HG03439 (cell line): ENCODE measurements around the gene GUK1.

Experiments
- ATAC-seq: cut with Tn5 transposase; IDR thresholded peaks from one replicate; pipeline ENCODE4 v1.9.1; 2021; ENCODE audit warnings: mild to moderate bottlenecking, moderate library complexity; ENCODE audit not compliant: unreplicated experiment

GUK1 gene

GRCh38 chr1:228123505-228123904, 16.6 kb upstream of the GUK1 start:
- no peak for ATAC-seq

DNA sequence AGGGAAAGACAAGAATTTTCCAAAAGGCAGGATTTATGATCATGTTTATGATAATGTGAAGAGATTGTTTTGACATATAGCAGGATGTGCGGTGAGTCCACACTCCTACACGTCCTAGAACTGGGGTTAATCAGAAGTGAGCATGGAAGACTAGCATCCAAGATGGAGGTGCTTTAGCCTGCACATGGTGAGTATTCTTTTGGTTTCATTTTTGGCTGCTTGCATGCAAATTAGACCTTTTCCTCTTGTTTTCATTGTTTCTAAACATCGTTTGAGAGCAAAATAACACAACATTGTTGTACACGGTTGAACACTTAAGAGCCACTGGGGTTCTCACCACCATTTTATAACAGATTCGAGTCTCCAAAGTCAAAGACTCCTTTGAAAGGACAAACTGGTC, 14.9 kb upstream of the GUK1 start:
- ATAC-seq = no peak

DNA sequence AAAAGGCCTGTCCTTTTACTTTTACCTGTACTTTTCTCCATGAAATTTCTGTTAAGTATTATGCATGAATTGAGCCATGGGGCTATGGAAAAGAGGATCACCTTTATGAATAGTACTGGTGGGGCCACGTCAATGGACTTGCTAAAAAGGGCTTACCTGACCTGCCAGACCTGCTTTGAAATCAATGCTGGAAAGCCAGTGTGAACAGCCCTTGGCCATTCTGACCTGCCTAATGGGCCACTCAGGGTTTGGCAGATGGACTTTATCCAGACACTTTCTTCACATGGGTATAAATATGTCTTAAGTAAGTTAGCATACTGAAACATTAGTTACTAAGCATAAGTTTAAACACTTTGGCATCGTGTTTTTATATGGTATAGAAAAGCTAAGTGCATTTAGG, 8.3 kb upstream of the GUK1 start:
- ATAC-seq = no peak

- ATAC-seq = no peak
These were observed 5.5 kb upstream of the GUK1 start for GRCh38 chr1:228134591-228134990.

DNA sequence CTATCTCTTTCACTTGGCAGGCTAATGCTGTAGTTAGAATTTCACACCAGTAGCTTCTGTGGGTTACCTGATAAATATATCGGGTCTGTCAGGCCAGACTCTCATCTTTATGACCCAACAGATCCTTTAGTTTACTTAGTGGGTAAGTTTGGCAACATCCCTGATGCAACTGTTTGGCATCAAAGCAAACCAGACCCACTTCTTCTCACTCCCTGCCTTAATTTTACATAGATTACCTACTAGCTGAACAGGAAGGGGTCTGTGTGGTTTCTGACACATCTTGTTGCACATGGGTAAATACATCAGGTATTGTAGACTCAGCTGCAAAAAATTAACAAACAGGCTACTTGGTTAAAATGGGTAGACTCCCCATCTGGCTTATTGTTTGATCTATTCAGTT, 3.2 kb upstream of the GUK1 start:
- no peak for ATAC-seq

GRCh38 chr1:228139406-228139930, 611 bp upstream of the GUK1 start:
- ATAC-seq = no peak

DNA sequence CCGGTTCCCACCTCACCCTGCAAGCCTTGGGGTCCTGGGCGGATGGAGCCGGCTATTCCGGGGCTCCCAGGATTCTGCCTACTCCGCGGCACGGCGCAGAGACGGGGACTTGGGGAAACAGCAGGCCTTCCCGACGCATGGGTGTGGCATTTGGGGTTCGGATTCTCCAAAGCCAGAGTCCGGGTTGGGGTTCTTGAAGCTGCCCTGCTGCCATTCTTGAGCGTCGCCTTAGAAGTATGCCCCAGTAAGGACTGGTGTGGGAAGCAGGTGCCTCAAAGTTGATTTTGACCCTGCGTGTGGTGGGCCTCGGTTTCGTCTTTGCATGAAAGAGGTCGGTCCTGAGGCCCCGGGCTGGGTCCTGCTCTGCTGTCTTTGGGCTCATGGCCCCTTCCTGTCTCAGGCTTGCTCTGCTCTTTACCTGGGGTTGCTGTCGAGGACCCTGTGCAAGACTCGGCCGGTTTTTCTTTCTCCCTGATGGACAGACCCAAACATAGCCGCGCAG, 696 bp downstream of the GUK1 start:
- no peak for ATAC-seq

- no peak for ATAC-seq
These were observed 1.4 kb downstream of the GUK1 start for GRCh38 chr1:228141226-228142044.

DNA sequence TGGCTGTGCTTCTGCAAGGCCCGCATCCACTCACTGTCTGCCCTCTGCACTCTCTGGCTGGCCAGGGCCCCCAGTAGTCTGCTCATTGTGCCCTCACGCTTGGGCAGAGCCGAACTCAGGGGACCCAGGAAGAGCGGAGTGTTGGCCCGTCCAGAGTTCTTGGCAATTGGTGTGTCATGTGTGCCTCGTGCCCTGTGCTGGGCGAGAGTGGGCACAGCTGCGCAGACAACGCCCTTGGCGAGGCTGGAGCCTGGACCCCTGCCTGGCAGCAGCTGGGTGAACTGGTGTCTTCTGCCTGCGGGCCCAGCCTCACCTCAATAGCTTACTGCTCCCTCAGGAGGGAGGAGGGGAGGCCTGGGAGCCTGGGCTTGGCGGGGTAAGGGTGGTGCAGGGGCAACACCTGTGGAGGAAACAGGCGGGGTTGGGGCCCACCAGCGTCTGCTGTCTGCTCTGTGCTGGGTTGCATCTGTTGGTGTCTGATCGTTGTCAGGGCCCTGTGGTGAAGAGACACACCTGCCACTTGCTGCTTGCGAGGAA, 2.1 kb downstream of the GUK1 start:
- ATAC-seq = no peak

- no peak for ATAC-seq
These were observed 2.6 kb downstream of the GUK1 start for GRCh38 chr1:228142701-228143136.

- no peak for ATAC-seq
These were observed 3.6 kb downstream of the GUK1 start for GRCh38 chr1:228143480-228144192.

- no peak for ATAC-seq
These were observed 4.3 kb downstream of the GUK1 start for GRCh38 chr1:228144193-228144992.

GRCh38 chr1:228144993-228145343, 4.9 kb downstream of the GUK1 start:
- no peak for ATAC-seq

GRCh38 chr1:228145463-228146416, 5.7 kb downstream of the GUK1 start:
- ATAC-seq = no peak

DNA sequence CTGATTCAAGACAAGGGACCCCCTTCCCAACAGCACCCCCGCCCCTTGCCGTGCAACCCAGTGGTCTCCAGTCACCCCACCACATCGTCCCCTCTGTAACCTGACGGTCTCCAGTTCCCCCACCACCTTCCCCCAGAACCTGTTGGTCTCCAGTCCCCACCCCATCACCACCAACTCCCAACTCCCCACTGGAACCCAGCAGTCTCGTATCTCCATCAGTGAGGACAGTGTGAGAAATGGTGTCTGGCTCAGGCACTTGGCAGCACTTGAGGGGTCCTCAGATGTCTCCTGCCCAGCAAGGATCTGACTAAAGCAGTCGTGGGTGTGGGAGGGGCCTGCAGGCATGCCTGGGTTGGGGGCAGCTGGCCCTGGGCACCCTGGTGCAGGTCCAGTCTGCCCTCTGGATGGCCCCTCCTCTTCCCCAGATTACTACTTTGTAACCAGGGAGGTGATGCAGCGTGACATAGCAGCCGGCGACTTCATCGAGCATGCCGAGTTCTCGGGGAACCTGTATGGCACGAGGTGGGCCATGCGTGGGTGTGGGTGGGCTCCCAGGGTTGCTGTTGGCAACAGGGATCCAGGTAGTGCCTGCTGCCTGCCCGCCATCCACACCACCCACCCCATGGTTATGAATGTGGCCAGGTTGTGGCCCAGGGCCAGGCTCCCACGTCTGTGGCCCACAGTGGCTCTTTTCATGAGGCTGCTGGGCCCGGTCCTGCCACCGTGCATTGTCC, 6.5 kb downstream of the GUK1 start:
- no peak for ATAC-seq

DNA sequence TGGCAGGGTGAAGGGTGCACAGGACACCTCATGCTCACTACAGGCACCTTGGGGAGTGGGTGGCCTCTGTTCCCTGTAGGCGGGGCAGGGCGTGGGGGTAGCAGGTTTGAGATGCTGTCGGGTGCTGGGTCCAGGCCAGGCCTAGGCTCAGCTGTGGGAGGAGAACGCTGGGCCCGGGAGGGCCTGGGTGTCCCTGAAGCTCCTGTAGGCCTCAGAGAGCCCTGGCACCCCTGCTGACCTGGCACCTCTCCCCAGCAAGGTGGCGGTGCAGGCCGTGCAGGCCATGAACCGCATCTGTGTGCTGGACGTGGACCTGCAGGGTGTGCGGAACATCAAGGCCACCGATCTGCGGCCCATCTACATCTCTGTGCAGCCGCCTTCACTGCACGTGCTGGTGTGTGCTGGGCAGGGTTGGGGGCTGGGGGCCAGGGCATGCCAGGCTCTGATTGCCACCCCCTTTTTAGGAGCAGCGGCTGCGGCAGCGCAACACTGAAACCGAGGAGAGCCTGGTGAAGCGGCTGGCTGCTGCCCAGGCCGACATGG, 7.1 kb downstream of the GUK1 start:
- no peak for ATAC-seq

- ATAC-seq = no peak
These were observed 7.7 kb downstream of the GUK1 start for GRCh38 chr1:228147768-228148167.

- no peak for ATAC-seq
These were observed 8.2 kb downstream of the GUK1 start for GRCh38 chr1:228148196-228148861.
